HepG2 (cell line): ENCODE measurements around the gene TRPT1. TPM values are rescaled to one million over a fixed set of nuclear protein-coding genes. Genes with fewer than 3 reads are reported as not detected.

Experiments used
- ERF ChIP-seq: IDR thresholded peaks from 2 replicates; pipeline ENCODE4 v1.6.1; 2018; ENCODE audit warnings: missing biosample characterization, missing genetic modification reagents
- HNRNPH1 ChIP-seq: fragments of 200-400 bp; formaldehyde crosslinking; optimal IDR thresholded peaks from 2 replicates; pipeline ENCODE3; 2017; ENCODE audit warnings: mild to moderate bottlenecking, low read depth, low read length
- ZBTB21 ChIP-seq: sonication (generic); formaldehyde crosslinking; IDR thresholded peaks from 2 replicates; pipeline ENCODE4 v1.4.0; 2020; ENCODE audit warnings: missing genetic modification reagents
- ZFP1 ChIP-seq: IDR thresholded peaks from 2 replicates; pipeline ENCODE4 v1.6.1; 2016
- ZFP37 ChIP-seq: sonication (generic); formaldehyde crosslinking; IDR thresholded peaks from 2 replicates; pipeline ENCODE4 v1.4.0; 2020; ENCODE audit warnings: missing genetic modification reagents, borderline replicate concordance
- ZFP62 ChIP-seq: sonication (generic); formaldehyde crosslinking; IDR thresholded peaks from 2 replicates; pipeline ENCODE4 v1.4.0; 2020; ENCODE audit warnings: missing genetic modification reagents
- ZNF496 ChIP-seq: sonication (generic); formaldehyde crosslinking; IDR thresholded peaks from 2 replicates; pipeline ENCODE4 v1.8.1; 2023; ENCODE audit warnings: mild to moderate bottlenecking, moderate library complexity, missing genetic modification reagents; ENCODE audit not compliant: insufficient replicate concordance
- ZNF670 ChIP-seq: sonication (generic); formaldehyde crosslinking; IDR thresholded peaks from 2 replicates; pipeline ENCODE4 v1.8.0; 2022; ENCODE audit warnings: mild to moderate bottlenecking, missing genetic modification reagents, borderline replicate concordance
- ZSCAN29 ChIP-seq: sonication (generic); formaldehyde crosslinking; conservative IDR thresholded peaks from 2 replicates; pipeline ENCODE4 v1.4.0; 2020; ENCODE audit warnings: mild to moderate bottlenecking, missing genetic modification reagents
- polyA plus RNA-seq, 8 experiments: library from polyadenylated mRNA; depleted of rRNA in 3 of 8; stranded (reverse) in 7 of 8; unstranded in 1 of 8; fragments of >200 nt; fragmentation: Illumina TruSeq in 4 of 8; extraction: Trizol in 4 of 8; gene quantifications; 2 replicates each; pipeline versions ENCODE4 v1.2.1 to v1.2.3, GENCODE V29; 2011 to 2016; ENCODE audit warnings: low read depth in 4 of 8, missing spikeins in 1 of 8, mixed read lengths in 1 of 8; ENCODE audit not compliant: insufficient read depth in 1 of 8
- total RNA-seq, 5 experiments: library from RNA; depleted of rRNA; stranded (reverse); fragments of >200 nt; fragmentation: Illumina TruSeq; extraction: Trizol; gene quantifications; 2 replicates each; pipeline ENCODE4 v1.2.3, GENCODE V29; 2016; ENCODE audit warnings: low read depth in 1 of 5
- TF ChIP-seq, protein P1 (sequence below): sonication (generic); formaldehyde crosslinking; IDR thresholded peaks from 2 replicates; pipeline ENCODE4 v1.4.0; 2020; ENCODE audit warnings: missing genetic modification reagents
- TF ChIP-seq, protein P2 (sequence below): sonication (generic); formaldehyde crosslinking; IDR thresholded peaks from 2 replicates; pipeline ENCODE4 v1.9.0; 2021; ENCODE audit warnings: missing genetic modification reagents, borderline replicate concordance
- TF ChIP-seq, protein P3 (sequence below): sonication (generic); formaldehyde crosslinking; IDR thresholded peaks from 2 replicates; pipeline ENCODE4 v1.5.0; 2020; ENCODE audit warnings: mild to moderate bottlenecking, missing genetic modification reagents, borderline replicate concordance
- TF ChIP-seq, protein P4 (sequence below): sonication (generic); formaldehyde crosslinking; conservative IDR thresholded peaks from 2 replicates; pipeline ENCODE4 v1.4.0; 2020; ENCODE audit warnings: missing genetic modification reagents
- TF ChIP-seq, protein P5 (sequence below): sonication (generic); formaldehyde crosslinking; IDR thresholded peaks from 2 replicates; pipeline ENCODE4 v1.8.1; 2023; ENCODE audit warnings: mild to moderate bottlenecking, missing genetic modification reagents, borderline replicate concordance

The TRPT1 gene
- total and polyA plus RNA-seq, 2 of the 13 experiments (the other 11 are each of a cell fraction or from before 2014, with no cell fraction given): 24.8 to 40.7 TPM

DNA sequence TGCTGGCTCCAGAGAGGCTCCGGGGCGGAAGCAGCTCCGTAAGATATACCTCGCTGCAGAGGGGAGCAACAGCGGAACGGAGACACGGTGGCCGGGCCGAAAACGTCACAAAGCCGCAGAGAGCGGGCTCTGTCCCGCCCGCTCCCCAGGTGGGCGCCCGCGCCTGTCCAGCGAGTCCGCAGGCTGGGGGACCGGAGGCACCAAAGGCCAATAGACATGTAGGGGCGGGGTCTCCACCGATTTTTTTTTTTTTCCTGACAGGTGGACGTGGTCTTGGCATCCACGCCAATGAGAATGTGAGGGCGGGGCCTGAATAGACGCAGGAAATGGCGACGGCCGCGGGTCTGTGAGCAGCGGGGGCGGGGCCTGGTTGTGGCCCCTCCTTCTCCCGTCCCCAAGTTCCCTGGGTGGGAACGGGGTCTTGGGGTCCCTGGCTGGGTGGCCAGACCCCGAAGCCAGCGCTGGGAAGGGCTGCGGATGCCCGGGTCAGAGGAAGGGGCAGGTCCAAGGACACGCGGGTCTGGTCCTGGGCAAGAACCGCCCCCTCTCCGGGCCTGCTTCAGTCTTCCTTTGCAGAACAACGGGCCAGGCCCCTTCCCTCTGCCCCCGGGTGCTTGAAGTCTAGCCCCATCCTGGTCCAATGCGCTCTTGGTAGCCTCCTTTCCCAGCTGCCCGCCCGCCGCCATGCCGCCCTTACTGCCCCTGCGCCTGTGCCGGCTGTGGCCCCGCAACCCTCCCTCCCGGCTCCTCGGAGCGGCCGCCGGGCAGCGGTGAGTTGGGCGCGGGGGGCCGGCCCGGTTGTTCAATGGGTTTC lies 4.4 kb upstream of the TRPT1 start, which contains the start of gene DNAJC4 (continued):
- TF ChIP-seq, protein P1, sequence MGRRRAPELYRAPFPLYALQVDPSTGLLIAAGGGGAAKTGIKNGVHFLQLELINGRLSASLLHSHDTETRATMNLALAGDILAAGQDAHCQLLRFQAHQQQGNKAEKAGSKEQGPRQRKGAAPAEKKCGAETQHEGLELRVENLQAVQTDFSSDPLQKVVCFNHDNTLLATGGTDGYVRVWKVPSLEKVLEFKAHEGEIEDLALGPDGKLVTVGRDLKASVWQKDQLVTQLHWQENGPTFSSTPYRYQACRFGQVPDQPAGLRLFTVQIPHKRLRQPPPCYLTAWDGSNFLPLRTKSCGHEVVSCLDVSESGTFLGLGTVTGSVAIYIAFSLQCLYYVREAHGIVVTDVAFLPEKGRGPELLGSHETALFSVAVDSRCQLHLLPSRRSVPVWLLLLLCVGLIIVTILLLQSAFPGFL (CRISPR knock-in tag): no peak
- TF ChIP-seq ZBTB21 (CRISPR knock-in tag) (no peak), ZFP1 (CRISPR knock-in tag) (no peak), ZFP62 (CRISPR knock-in tag) (no peak), ZFP37 (no peak; the same call in 1 of the 2 replicates), ZNF496 (CRISPR knock-in tag) (no peak), HNRNPH1 (no peak), ERF (CRISPR knock-in tag) (0 out of 2 replicates have a peak, but pooled peaks have one; percentile 33), ZNF670 (CRISPR knock-in tag) (no peak), ZSCAN29 (CRISPR knock-in tag) (no peak)
- TF ChIP-seq, protein P2, sequence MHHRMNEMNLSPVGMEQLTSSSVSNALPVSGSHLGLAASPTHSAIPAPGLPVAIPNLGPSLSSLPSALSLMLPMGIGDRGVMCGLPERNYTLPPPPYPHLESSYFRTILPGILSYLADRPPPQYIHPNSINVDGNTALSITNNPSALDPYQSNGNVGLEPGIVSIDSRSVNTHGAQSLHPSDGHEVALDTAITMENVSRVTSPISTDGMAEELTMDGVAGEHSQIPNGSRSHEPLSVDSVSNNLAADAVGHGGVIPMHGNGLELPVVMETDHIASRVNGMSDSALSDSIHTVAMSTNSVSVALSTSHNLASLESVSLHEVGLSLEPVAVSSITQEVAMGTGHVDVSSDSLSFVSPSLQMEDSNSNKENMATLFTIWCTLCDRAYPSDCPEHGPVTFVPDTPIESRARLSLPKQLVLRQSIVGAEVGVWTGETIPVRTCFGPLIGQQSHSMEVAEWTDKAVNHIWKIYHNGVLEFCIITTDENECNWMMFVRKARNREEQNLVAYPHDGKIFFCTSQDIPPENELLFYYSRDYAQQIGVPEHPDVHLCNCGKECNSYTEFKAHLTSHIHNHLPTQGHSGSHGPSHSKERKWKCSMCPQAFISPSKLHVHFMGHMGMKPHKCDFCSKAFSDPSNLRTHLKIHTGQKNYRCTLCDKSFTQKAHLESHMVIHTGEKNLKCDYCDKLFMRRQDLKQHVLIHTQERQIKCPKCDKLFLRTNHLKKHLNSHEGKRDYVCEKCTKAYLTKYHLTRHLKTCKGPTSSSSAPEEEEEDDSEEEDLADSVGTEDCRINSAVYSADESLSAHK: no peak
- TF ChIP-seq, protein P3, sequence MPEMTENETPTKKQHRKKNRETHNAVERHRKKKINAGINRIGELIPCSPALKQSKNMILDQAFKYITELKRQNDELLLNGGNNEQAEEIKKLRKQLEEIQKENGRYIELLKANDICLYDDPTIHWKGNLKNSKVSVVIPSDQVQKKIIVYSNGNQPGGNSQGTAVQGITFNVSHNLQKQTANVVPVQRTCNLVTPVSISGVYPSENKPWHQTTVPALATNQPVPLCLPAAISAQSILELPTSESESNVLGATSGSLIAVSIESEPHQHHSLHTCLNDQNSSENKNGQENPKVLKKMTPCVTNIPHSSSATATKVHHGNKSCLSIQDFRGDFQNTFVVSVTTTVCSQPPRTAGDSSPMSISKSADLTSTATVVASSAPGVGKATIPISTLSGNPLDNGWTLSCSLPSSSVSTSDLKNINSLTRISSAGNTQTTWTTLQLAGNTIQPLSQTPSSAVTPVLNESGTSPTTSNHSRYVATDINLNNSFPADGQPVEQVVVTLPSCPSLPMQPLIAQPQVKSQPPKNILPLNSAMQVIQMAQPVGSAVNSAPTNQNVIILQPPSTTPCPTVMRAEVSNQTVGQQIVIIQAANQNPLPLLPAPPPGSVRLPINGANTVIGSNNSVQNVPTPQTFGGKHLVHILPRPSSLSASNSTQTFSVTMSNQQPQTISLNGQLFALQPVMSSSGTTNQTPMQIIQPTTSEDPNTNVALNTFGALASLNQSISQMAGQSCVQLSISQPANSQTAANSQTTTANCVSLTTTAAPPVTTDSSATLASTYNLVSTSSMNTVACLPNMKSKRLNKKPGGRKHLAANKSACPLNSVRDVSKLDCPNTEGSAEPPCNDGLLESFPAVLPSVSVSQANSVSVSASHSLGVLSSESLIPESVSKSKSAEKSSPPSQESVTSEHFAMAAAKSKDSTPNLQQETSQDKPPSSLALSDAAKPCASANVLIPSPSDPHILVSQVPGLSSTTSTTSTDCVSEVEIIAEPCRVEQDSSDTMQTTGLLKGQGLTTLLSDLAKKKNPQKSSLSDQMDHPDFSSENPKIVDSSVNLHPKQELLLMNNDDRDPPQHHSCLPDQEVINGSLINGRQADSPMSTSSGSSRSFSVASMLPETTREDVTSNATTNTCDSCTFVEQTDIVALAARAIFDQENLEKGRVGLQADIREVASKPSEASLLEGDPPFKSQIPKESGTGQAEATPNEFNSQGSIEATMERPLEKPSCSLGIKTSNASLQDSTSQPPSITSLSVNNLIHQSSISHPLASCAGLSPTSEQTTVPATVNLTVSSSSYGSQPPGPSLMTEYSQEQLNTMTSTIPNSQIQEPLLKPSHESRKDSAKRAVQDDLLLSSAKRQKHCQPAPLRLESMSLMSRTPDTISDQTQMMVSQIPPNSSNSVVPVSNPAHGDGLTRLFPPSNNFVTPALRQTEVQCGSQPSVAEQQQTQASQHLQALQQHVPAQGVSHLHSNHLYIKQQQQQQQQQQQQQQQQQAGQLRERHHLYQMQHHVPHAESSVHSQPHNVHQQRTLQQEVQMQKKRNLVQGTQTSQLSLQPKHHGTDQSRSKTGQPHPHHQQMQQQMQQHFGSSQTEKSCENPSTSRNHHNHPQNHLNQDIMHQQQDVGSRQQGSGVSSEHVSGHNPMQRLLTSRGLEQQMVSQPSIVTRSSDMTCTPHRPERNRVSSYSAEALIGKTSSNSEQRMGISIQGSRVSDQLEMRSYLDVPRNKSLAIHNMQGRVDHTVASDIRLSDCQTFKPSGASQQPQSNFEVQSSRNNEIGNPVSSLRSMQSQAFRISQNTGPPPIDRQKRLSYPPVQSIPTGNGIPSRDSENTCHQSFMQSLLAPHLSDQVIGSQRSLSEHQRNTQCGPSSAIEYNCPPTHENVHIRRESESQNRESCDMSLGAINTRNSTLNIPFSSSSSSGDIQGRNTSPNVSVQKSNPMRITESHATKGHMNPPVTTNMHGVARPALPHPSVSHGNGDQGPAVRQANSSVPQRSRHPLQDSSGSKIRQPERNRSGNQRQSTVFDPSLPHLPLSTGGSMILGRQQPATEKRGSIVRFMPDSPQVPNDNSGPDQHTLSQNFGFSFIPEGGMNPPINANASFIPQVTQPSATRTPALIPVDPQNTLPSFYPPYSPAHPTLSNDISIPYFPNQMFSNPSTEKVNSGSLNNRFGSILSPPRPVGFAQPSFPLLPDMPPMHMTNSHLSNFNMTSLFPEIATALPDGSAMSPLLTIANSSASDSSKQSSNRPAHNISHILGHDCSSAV (CRISPR knock-in tag): no peak
- TF ChIP-seq, protein P4, sequence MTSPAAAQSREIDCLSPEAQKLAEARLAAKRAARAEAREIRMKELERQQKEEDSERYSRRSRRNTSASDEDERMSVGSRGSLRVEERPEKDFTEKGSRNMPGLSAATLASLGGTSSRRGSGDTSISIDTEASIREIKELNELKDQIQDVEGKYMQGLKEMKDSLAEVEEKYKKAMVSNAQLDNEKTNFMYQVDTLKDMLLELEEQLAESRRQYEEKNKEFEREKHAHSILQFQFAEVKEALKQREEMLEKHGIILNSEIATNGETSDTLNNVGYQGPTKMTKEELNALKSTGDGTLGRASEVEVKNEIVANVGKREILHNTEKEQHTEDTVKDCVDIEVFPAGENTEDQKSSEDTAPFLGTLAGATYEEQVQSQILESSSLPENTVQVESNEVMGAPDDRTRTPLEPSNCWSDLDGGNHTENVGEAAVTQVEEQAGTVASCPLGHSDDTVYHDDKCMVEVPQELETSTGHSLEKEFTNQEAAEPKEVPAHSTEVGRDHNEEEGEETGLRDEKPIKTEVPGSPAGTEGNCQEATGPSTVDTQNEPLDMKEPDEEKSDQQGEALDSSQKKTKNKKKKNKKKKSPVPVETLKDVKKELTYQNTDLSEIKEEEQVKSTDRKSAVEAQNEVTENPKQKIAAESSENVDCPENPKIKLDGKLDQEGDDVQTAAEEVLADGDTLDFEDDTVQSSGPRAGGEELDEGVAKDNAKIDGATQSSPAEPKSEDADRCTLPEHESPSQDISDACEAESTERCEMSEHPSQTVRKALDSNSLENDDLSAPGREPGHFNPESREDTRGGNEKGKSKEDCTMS: no peak
- TF ChIP-seq, protein P5, sequence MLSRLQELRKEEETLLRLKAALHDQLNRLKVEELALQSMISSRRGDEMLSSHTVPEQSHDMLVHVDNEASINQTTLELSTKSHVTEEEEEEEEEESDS (CRISPR knock-in tag): peak; percentile 56; the same call in 1 of the 2 replicates
